Muscle of leg (tissue), 11 donors: ENCODE measurements around the gene ANKS1A. TPM values are rescaled to one million over a fixed set of nuclear protein-coding genes. Genes with fewer than 3 reads are reported as not detected.
A peak's percentile ranks its signal among the peaks of the same experiment; 100 is the strongest.

Experiments
- DNase-seq: peaks from one replicate; pipeline ENCODE4 v3.0.0; 2013
- H3K27ac ChIP-seq: one replicate; pipeline ENCODE4 v1.5.1; 2013; ENCODE audit warnings: mild to moderate bottlenecking, low read length, control low read depth
- H3K27me3 ChIP-seq: one replicate; pipeline ENCODE4 v1.6.1; 2013; ENCODE audit warnings: low read length; ENCODE audit not compliant: control insufficient read depth, insufficient read depth
- H3K36me3 ChIP-seq: one replicate; pipeline ENCODE4 v1.6.1; 2013; ENCODE audit warnings: low read length; ENCODE audit not compliant: control insufficient read depth, insufficient read depth
- H3K4me1 ChIP-seq: one replicate; pipeline ENCODE4 v1.6.1; 2013; ENCODE audit warnings: low read length; ENCODE audit not compliant: control insufficient read depth, insufficient read depth
- H3K4me3 ChIP-seq: one replicate; pipeline ENCODE4 v1.5.1; 2013; ENCODE audit warnings: low read length, control low read depth
- H3K9me3 ChIP-seq: replicated peaks from 2 replicates; pipeline ENCODE4 v1.6.1; 2013; ENCODE audit warnings: low read depth, low read length; ENCODE audit not compliant: control insufficient read depth
- WGBS: methylation state at CpG from one replicate; pipeline ENCODE4 v1.1.5; 2013; ENCODE audit warnings: missing lambda C conversion rate; ENCODE audit not compliant: insufficient coverage; 5-methylcytosine and 5-hydroxymethylcytosine counted together
- polyA plus RNA-seq, 8 donors: library from polyadenylated mRNA; unstranded; fragments of 120-200 nt; gene quantifications; one replicate each; pipeline versions ENCODE4 v1.2.1 to v1.2.3, GENCODE V29; 2013; ENCODE audit warnings: inconsistent platforms in 1 of 8, low replicate concordance in 1 of 8; ENCODE audit not compliant: insufficient read length in 8 of 8, insufficient read depth in 1 of 8
- total RNA-seq: library from RNA; stranded (reverse); fragments of 120-200 nt; gene quantifications from one replicate; pipeline ENCODE4 v1.2.4, GENCODE V29; 2013

ANKS1A gene
- total and polyA plus RNA-seq, 9 donors = 22.7 to 56.0 (median 39.8) TPM

GRCh38 chr6:35035481-35036030 lies 146.5 kb downstream of the ANKS1A start:
- H3K27ac ChIP-seq = no peak overlapping the region
- H3K36me3 ChIP-seq = peaks cover 35% of the 10 kb centered on the region
- H3K9me3 ChIP-seq = no peaks in the 10 kb centered on the region
- H3K4me3 ChIP-seq = no peak overlapping the region
- WGBS = 41% methylated on average over 2 of the region's 5 CpGs
- DNase-seq = no peak
- peaks cover 33% of the 10 kb centered on the region for H3K4me1 ChIP-seq
- H3K27me3 ChIP-seq = no peaks in the 10 kb centered on the region

- H3K4me1 ChIP-seq = peaks cover 39% of the 10 kb centered on the region
- whole genome bisulfite sequencing = 61% methylated on average over 6 of the region's 7 CpGs
Observed at GRCh38 chr6:35036059-35036827, 147.2 kb downstream of the ANKS1A start.

GRCh38 chr6:35036828-35037663 lies 148.0 kb downstream of the ANKS1A start:
- Histone ChIP-seq H3K4me1 (peaks cover 47% of the 10 kb centered on the region), H3K27ac (no peak overlapping the region), H3K4me3 (no peak overlapping the region), H3K27me3 (no peaks in the 10 kb centered on the region), H3K9me3 (no peaks in the 10 kb centered on the region), H3K36me3 (peaks cover 24% of the 10 kb centered on the region)
- 71% methylated on average over 1 of the region's 8 CpGs for WGBS
- DNase-seq = no peak

More at GRCh38 chr6:35036059-35036827, 147.2 kb downstream of the ANKS1A start:
- no peaks in the 10 kb centered on the region for H3K9me3 ChIP-seq
- H3K27me3 ChIP-seq = no peaks in the 10 kb centered on the region
- DNase-seq = no peak
- H3K36me3 ChIP-seq = peaks cover 28% of the 10 kb centered on the region
- H3K27ac ChIP-seq = no peak overlapping the region
- H3K4me3 ChIP-seq = no peak overlapping the region

GRCh38 chr6:35037664-35038038 lies 148.6 kb downstream of the ANKS1A start:
- Histone ChIP-seq H3K9me3 (no peaks in the 10 kb centered on the region), H3K27ac (no peak overlapping the region), H3K4me3 (no peak overlapping the region), H3K27me3 (no peaks in the 10 kb centered on the region), H3K4me1 (peaks cover 52% of the 10 kb centered on the region), H3K36me3 (peaks cover 24% of the 10 kb centered on the region)
- WGBS = 40% methylated on average over 1 of the region's 2 CpGs
- DNase-seq = no peak

GRCh38 chr6:35038076-35038475 lies 149.0 kb downstream of the ANKS1A start:
- H3K9me3 ChIP-seq = no peaks in the 10 kb centered on the region
- peaks cover 28% of the 10 kb centered on the region for H3K36me3 ChIP-seq
- H3K27me3 ChIP-seq = no peaks in the 10 kb centered on the region
- no peak for DNase-seq
- no peak overlapping the region for H3K27ac ChIP-seq
- WGBS = 100% methylated on average over 1 of the region's 5 CpGs
- no peak overlapping the region for H3K4me3 ChIP-seq
- peaks cover 56% of the 10 kb centered on the region for H3K4me1 ChIP-seq

- H3K9me3 ChIP-seq = no peaks in the 10 kb centered on the region
- no peak for DNase-seq
- peaks cover 21% of the 10 kb centered on the region for H3K36me3 ChIP-seq
- H3K27ac ChIP-seq = peak overlapping the region; percentile 52
- no peak overlapping the region for H3K4me3 ChIP-seq
- WGBS = 71% methylated on average over 1 of the region's 1 CpG
- no peaks in the 10 kb centered on the region for H3K27me3 ChIP-seq
- peaks cover 64% of the 10 kb centered on the region for H3K4me1 ChIP-seq
Observed at GRCh38 chr6:35040398-35040797, 151.3 kb downstream of the ANKS1A start.

- Histone ChIP-seq H3K9me3 (no peaks in the 10 kb centered on the region), H3K27me3 (no peaks in the 10 kb centered on the region), H3K27ac (peak overlapping the region; percentile 52), H3K36me3 (peaks cover 20% of the 10 kb centered on the region), H3K4me1 (peaks cover 58% of the 10 kb centered on the region), H3K4me3 (no peak overlapping the region)
- peak; percentile 75 for DNase-seq
- no CpG with 5 or more reads among the region's 4 CpGs for WGBS
Observed at GRCh38 chr6:35041086-35041861, 152.2 kb downstream of the ANKS1A start.

GRCh38 chr6:35042031-35042815 lies 153.2 kb downstream of the ANKS1A start:
- peaks cover 62% of the 10 kb centered on the region for H3K4me1 ChIP-seq

GRCh38 chr6:35043381-35044130 lies 154.5 kb downstream of the ANKS1A start:
- Histone ChIP-seq H3K27ac (peak overlapping the region; percentile 82), H3K27me3 (no peaks in the 10 kb centered on the region), H3K9me3 (no peaks in the 10 kb centered on the region), H3K36me3 (peaks cover 14% of the 10 kb centered on the region), H3K4me3 (no peak overlapping the region), H3K4me1 (peaks cover 65% of the 10 kb centered on the region)
- no peak for DNase-seq
- WGBS = 79% methylated on average over 3 of the region's 4 CpGs

More at GRCh38 chr6:35042031-35042815, 153.2 kb downstream of the ANKS1A start:
- H3K27me3 ChIP-seq = no peaks in the 10 kb centered on the region
- H3K9me3 ChIP-seq = no peaks in the 10 kb centered on the region
- peaks cover 17% of the 10 kb centered on the region for H3K36me3 ChIP-seq
- WGBS = 92% methylated on average over 2 of the region's 9 CpGs
- DNase-seq = no peak
- peak overlapping the region; percentile 52 for H3K27ac ChIP-seq
- no peak overlapping the region for H3K4me3 ChIP-seq
